ENCODE measurements around the gene SLX9. TPM values are rescaled to one million over a fixed set of nuclear protein-coding genes. Genes with fewer than 3 reads are reported as not detected.

SLX9 gene
- polyA plus RNA-seq, 1 donor from 2014 or later, result 15.4 TPM

- no peak for TF ChIP-seq TAF1 (IDR thresholded peaks at IDR 0.05; ENCODE audit: low read depth)
- TF ChIP-seq SMC3 (conservative IDR thresholded peaks at IDR 0.05; ENCODE audit: poor library complexity), result no peak
- TF ChIP-seq MXI1 (conservative IDR thresholded peaks at IDR 0.05; ENCODE audit: poor library complexity, severe bottlenecking), result no peak
- no peak for TF ChIP-seq POLR2AphosphoS5 (IDR thresholded peaks at IDR 0.05)
- TF ChIP-seq EZH2 (IDR thresholded peaks at IDR 0.05; ENCODE audit: borderline replicate concordance, insufficient read depth, low read length, poor library complexity, severe bottlenecking), result no peak
- no peak for TF ChIP-seq CTCF (IDR thresholded peaks at IDR 0.05; ENCODE audit: poor library complexity, severe bottlenecking)
- TF ChIP-seq EP300 (conservative IDR thresholded peaks at IDR 0.05; ENCODE audit: poor library complexity, severe bottlenecking), result no peak
- TF ChIP-seq RAD21 (conservative IDR thresholded peaks at IDR 0.05), result no peak
- TF ChIP-seq REST (IDR thresholded peaks at IDR 0.05; ENCODE audit: borderline replicate concordance), result no peak
- no peak overlapping the region for H2AFZ ChIP-seq (ENCODE audit: low read depth, low read length)
- H3F3A ChIP-seq (ENCODE audit: insufficient read depth, low read length, poor library complexity, severe bottlenecking), result no peaks in the 10 kb centered on the region
- no peaks in the 10 kb centered on the region for H3K9me2 ChIP-seq (ENCODE audit: insufficient read depth, low read length)
- H3K27ac ChIP-seq (ENCODE audit: low read length), result no peak overlapping the region
- no peak overlapping the region for H3K4me2 ChIP-seq (ENCODE audit: low read length)
- no peak overlapping the region for H3K4me3 ChIP-seq (ENCODE audit: low read length)
- no peak overlapping the region for H3K9ac ChIP-seq (ENCODE audit: low read length)
- peaks cover 13% of the 10 kb centered on the region for H3K27me3 ChIP-seq (ENCODE audit: insufficient read depth, low read depth, low read length)
- no peaks in the 10 kb centered on the region for H3K9me3 ChIP-seq (ENCODE audit: low read length)
- no peaks in the 10 kb centered on the region for H4K20me1 ChIP-seq (ENCODE audit: insufficient read depth)
- no peaks in the 10 kb centered on the region for H3K79me2 ChIP-seq (replicated peaks; ENCODE audit: insufficient read depth, low read length)
- no peaks in the 10 kb centered on the region for H3K36me3 ChIP-seq (ENCODE audit: insufficient read depth, low read length)
Observed at GRCh38 chr21:45019076-45019886, 79.5 kb downstream of the SLX9 start.

- H3F3A ChIP-seq (ENCODE audit: insufficient read depth, low read length, poor library complexity, severe bottlenecking), result no peaks in the 10 kb centered on the region
- no peak overlapping the region for H2AFZ ChIP-seq (ENCODE audit: low read depth, low read length)
- no peak overlapping the region for H3K4me2 ChIP-seq (ENCODE audit: low read length)
- TF ChIP-seq MXI1 (conservative IDR thresholded peaks at IDR 0.05; ENCODE audit: poor library complexity, severe bottlenecking) (no peak), SMC3 (conservative IDR thresholded peaks at IDR 0.05; ENCODE audit: poor library complexity) (no peak), REST (IDR thresholded peaks at IDR 0.05; ENCODE audit: borderline replicate concordance) (no peak), EP300 (conservative IDR thresholded peaks at IDR 0.05; ENCODE audit: poor library complexity, severe bottlenecking) (no peak), EZH2 (IDR thresholded peaks at IDR 0.05; ENCODE audit: borderline replicate concordance, insufficient read depth, low read length, poor library complexity, severe bottlenecking) (no peak), TAF1 (IDR thresholded peaks at IDR 0.05; ENCODE audit: low read depth) (no peak), CTCF (IDR thresholded peaks at IDR 0.05; ENCODE audit: poor library complexity, severe bottlenecking) (no peak), POLR2AphosphoS5 (IDR thresholded peaks at IDR 0.05) (no peak), RAD21 (conservative IDR thresholded peaks at IDR 0.05) (no peak)
- no peak overlapping the region for H3K27ac ChIP-seq (ENCODE audit: low read length)
- peaks cover 13% of the 10 kb centered on the region for H3K27me3 ChIP-seq (ENCODE audit: insufficient read depth, low read depth, low read length)
- no peaks in the 10 kb centered on the region for H3K79me2 ChIP-seq (replicated peaks; ENCODE audit: insufficient read depth, low read length)
- no peaks in the 10 kb centered on the region for H3K9me3 ChIP-seq (ENCODE audit: low read length)
- no peak overlapping the region for H3K4me3 ChIP-seq (ENCODE audit: low read length)
- no peaks in the 10 kb centered on the region for H4K20me1 ChIP-seq (ENCODE audit: insufficient read depth)
- H3K9ac ChIP-seq (ENCODE audit: low read length), result no peak overlapping the region
- H3K36me3 ChIP-seq (ENCODE audit: insufficient read depth, low read length), result no peaks in the 10 kb centered on the region
- no peaks in the 10 kb centered on the region for H3K9me2 ChIP-seq (ENCODE audit: insufficient read depth, low read length)
Observed at GRCh38 chr21:45019887-45020537, 80.2 kb downstream of the SLX9 start.
